ENCODE data around the gene NEK11. TPM values are rescaled to one million over a fixed set of nuclear protein-coding genes. Genes with fewer than 3 reads are reported as not detected.

NEK11 gene
- total RNA-seq, 1 donor from 2014 or later = 1.2 TPM

DNA sequence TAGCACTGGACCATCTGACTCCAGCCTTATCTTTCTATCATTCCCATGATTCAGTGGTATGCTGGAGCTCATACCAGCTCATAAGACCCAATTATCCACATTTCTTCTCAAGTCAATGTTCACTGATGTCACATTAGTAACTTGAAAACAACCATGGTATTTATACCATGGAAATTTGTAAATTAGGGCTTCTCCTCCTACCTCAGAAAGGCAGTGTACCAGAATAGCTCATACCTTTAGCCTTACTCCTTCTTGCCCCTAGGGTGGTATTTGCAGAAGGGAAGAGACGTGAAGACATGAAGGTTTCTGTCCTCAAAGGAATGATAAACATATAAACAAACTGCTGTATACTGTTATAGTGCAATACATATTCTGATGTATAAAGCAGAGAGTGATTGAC, 114.2 kb downstream of the NEK11 start:
- intact Hi-C loops (cut with micrococcal nuclease) = no loop called here

DNA sequence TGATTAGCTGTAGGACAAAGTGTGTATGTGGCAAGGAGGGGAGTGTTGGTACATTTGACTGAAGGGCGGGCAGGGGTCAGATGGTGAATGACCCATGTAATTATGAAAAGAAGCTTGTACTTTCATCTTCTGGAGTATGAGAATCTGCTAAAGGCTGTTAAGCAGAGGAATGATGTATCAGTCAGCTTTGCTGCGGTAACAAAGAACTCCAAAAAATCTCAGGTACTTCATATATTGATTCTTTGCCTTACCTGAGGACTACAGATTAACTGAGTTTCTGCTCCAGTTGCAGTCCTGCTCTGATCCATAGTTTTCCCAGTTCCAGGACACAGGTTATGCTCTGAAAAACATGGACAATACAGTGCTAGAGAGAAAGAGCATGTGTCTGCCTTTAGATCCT, 115.1 kb downstream of the NEK11 start:
- intact Hi-C loops (cut with micrococcal nuclease) = no loop called here

DNA sequence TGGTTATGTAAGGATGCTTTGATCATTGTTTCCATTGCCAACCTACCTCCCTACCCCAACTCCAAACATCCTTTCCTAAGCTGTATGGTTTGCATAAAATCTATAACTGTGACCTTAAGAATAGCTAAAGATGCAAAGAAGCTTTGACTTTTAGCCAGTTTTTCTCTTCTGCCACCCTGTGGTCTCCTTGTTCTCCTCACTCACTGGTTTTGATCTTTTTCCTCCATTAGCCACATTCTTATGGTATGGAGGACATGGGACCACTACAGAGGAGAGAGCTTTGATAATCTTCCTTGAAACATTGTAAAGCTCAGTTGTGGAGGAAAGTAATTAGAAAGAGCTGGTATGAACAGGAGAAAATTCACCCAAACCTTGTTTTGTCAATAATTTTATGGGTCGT, 115.9 kb downstream of the NEK11 start:
- intact Hi-C loops (cut with micrococcal nuclease) = no loop called here

- intact Hi-C loops (cut with micrococcal nuclease) = no loop called here
These were observed 117.1 kb downstream of the NEK11 start for GRCh38 chr3:131143802-131144201.

DNA sequence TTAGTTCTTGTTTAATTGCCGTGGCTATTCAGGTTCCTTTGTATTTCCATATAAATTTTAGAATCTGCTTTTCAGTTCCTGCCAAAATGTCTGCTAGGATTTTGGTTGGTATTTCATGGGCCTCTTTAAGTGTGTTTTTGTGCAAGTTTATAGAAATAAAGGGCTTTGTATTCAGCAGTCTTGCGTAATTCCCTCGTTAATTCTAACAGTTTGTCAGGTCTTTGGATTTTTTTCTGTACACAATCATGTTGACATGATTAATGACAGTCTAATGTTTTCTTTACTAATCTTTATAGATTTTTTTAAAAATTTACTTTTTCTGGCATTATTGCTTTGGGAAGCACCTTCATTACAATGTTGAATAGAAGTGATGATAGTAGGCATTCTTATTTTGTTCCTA, 120.9 kb downstream of the NEK11 start:
- intact Hi-C loops (cut with micrococcal nuclease) = no loop called here

- intact Hi-C loops (cut with micrococcal nuclease) = no loop called here
These were observed 131.8 kb downstream of the NEK11 start for GRCh38 chr3:131158434-131158833.

DNA sequence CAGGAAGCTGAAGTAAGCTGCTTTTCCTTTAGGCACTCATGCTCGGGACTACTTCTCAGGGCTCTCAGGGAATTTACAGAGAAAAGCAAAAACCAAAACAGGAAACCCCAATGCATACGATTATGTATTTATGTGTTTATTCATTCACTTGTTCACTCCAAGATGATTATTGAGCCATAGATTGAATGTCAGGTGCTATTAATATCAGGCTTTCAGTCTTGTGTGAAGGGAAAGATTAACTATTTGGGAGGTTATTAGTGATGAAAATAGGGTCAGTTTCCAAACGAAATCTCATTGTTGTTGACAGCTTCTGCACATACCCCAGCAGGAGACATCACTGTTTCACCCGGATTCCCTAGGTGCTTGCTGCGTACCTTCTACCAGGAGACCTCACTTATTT, 135.8 kb downstream of the NEK11 start:
- intact Hi-C loops (cut with micrococcal nuclease) = no loop called here

GRCh38 chr3:131167867-131168266, 141.2 kb downstream of the NEK11 start:
- intact Hi-C loops (cut with micrococcal nuclease) = no loop called here

- intact Hi-C loops (cut with micrococcal nuclease) = no loop called here
These were observed 142.7 kb downstream of the NEK11 start for GRCh38 chr3:131169331-131169730.

DNA sequence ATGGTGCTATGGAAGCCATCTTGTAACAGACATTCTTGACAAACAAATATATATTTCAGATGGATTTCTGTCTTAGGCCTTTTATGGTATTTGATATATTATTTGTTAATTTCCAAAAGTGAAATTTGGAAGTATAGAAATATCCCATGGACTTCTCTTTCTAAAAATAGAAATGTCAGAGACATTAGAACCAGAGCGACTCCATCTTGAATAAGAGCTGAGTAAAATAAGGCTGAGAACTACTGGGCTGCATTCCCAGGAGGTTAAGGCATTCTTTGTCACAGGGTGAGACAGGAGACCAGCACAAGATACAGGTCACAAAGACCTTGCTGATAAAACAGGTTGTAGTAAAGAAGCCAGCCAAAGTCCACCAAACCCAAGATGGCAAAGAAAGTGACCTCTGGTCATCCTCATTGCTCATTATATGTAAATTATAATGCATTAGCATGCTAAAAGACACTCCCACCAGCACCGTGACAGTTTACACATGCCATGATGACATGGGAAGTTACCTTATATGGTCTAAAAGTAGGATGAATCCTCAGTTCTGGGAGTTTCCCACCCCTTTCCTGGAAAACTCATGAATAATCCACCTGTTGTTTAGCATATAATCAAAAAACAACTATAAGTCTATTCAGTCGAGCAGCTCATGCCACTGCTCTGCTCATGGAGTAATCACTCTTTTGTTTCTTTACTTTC, 146.0 kb downstream of the NEK11 start:
- intact Hi-C loops (cut with micrococcal nuclease) = no loop called here

GRCh38 chr3:131174752-131175151, 148.1 kb downstream of the NEK11 start:
- intact Hi-C loops (cut with micrococcal nuclease) = no loop called here

DNA sequence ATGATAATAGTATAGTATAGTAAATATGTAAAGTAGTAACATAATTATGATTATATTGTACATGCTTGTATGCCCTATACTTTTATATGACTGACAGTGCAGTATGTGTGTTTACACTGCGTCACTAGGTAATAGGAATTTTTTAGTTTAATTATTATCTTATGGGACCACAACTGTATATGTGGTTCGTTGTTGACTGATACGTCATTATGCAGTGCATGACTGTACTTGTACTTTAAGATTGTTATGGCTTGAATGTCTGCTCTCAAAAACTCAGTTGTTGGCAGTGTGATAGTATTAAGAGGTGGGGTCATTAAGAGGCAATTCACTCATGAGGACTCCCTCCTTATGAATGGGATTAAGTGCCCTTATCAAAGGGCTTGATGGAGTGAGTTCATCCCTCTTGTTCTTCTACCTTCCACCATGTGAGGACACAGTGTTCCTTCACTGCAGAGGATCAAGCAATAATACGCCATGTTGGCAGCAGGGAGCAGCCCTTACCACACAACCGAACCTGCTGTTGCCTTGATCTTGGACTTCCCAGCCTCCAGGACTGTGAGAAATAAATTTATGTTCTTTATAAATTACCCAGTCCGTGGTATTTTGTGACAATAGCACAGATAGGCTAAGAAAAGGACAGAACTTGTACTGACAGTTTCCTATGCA, 152.2 kb downstream of the NEK11 start:
- intact Hi-C loops (cut with micrococcal nuclease) = no loop called here

DNA sequence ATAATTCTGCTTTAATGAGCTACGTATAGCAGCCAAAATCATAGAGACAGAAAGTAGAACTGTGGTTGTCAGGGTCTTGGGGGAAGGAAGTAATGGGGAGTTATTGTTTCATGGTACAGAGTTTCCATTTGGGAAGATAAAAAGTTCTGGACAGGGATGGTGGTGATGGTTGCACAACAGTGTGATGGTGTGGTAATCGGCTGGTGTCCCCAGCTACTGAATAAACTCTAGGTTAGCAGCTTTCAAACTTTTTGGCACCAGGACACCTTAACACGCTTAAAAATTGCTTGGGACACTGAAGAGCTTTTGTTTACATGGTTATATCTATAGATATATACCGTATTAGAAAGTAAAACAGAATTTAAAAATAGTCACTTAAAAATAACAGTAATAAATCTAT, 166.0 kb downstream of the NEK11 start:
- intact Hi-C loops (cut with micrococcal nuclease) = no loop called here

DNA sequence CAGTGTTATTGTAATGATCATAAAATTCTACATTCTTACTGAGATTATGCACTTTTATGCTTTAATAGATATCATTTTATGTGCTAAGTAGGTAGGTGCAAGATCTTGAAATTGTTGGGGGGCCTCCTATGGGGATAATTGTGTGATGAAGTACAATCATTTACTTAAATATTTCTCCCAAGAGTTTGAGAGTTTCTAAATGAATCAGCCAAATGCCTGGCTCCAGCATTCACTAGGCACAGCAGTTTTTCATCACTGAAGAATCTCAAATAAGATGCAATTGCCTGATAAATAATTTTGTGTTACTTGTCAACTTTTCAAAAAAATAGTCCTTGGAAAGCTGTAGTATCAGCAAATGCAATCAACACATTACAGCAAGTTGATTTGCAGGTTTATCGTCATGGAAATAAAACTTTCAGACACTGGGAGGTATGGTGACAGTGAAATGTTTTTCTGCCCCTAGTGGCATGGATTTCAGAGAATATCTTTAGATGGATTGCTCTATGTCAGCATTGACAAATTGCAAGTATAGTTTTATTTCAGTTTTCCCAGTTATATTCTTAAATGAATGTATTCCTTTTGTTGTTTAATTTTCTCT, 167.1 kb downstream of the NEK11 start:
- intact Hi-C loops (cut with micrococcal nuclease) = no loop called here

DNA sequence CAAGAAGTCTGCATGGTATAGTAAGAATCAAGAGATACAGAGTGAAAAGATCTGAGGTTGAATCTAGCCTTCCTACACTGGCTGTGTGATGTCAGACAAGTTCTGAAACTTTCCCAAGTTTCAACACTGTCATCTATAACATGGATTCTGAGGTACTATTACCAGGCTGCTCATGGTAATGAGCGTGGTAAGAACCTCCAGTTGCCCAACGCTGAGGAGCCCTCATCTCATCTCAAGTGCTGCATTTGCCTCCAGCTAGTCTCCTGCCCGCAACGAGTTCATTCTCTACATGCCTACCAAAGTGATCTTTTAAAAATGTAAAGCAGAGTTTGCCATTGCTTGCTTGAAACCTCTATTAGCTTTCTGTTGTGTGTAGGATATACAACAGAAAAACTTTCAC, 168.1 kb downstream of the NEK11 start:
- intact Hi-C loops (cut with micrococcal nuclease) = no loop called here

DNA sequence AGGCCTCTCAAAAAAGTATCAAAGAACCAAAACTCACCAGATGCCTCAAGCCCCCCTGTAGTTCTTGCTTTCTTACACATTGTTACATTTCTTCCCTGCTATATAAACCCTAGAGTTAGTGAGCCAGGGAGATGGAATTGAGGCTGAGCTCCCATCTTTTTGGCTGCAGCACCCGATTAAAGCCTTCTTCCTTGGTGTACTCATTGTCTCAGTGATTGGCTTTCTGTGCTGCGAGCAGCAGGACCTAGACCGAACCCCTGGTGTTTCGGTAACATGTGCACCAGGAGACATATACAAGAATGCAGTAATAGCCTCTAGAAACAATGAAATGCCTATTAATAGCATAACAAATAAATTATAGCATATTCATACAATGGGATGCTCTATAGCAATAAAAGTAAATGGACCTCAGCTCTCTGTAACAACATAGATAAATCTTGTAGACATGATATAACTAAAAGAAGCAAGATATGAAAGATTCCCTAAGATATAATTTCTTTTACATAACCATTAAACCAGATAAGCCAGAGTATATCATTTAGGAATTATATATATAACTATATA, 174.0 kb downstream of the NEK11 start:
- intact Hi-C loops (cut with micrococcal nuclease) = no loop called here

DNA sequence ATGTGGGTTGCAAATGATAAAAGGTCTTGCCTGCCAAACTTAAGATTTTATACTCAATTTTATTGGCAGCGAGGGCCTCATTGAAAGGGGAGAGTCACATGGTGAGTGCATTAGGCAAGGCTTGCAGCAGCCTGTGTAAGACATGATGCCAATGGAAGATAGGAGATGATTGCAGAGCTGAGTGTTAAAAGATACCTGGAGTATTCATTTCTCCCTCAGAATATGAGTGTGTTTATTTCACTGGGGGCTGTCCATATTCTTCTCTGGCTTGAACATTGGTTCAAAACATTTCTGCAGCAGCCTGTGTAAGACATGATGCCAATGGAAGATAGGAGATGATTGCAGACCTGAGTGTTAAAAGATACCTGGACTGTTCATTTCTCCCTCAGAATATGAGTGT, 189.7 kb downstream of the NEK11 start:
- intact Hi-C loops (cut with micrococcal nuclease) = no loop called here

DNA sequence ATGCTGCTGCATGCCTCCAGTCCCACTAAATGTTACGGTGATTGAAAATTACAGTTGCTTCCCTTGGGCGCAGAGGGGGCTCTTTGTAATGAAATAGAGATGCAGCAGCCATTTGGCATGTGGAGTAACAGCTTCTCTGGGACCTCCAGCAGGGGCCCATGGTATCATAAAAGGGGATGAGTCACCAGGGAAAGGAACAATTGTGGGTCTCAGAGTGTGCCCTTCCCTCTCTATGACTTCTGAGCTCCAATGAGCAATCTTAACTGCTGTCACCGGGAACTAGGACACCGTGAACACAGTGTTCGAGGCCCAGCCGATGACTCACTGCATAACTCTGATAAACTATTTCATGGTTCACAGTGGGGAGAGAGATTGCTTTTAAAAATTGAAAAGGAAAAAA, 190.1 kb downstream of the NEK11 start:
- intact Hi-C loops (cut with micrococcal nuclease) = no loop called here

DNA sequence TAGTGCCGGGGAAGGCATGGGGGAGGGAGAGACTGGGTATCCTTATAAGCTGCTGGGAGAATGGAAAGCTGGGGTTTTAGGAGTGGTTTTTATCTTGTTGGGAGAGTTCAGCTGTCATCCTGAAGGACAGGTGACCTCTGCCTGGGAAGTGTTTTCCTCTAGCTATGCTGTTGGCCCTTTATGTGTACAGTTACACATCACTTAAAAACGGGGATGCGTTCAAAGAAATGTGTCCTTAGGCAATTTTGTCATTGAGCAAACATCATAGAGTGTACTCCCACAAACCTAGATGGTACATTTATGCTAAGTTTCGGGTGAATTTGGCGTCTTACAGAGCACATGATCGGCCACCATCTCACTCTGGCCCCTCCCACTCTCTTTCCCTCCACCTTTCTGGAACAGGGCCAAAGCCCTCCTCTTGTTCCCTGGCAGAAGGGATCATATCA, 190.6 kb downstream of the NEK11 start:
- intact Hi-C loops (cut with micrococcal nuclease) = no loop called here

- intact Hi-C loops (cut with micrococcal nuclease) = no loop called here
These were observed 191.5 kb downstream of the NEK11 start for GRCh38 chr3:131218196-131218595.

- intact Hi-C loops (cut with micrococcal nuclease) = no loop called here
These were observed 195.1 kb downstream of the NEK11 start for GRCh38 chr3:131221731-131222130.

- intact Hi-C loops (cut with micrococcal nuclease) = no loop called here
These were observed 195.9 kb downstream of the NEK11 start for GRCh38 chr3:131222599-131222998.

All from T-helper 2 cell treated with Interferon-gamma antibody and Interleukin-4, amounts not matched to agents 100 ng/mL and 5 ng/mL, for 36 hours (primary cell).